ENCODE measurements around the gene PLCD4. TPM values are rescaled to one million over a fixed set of nuclear protein-coding genes. Genes with fewer than 3 reads are reported as not detected.

The PLCD4 gene
- total RNA-seq, 3 donors from 2014 or later = 1.2 to 41.2 (median 2.2) TPM

DNA sequence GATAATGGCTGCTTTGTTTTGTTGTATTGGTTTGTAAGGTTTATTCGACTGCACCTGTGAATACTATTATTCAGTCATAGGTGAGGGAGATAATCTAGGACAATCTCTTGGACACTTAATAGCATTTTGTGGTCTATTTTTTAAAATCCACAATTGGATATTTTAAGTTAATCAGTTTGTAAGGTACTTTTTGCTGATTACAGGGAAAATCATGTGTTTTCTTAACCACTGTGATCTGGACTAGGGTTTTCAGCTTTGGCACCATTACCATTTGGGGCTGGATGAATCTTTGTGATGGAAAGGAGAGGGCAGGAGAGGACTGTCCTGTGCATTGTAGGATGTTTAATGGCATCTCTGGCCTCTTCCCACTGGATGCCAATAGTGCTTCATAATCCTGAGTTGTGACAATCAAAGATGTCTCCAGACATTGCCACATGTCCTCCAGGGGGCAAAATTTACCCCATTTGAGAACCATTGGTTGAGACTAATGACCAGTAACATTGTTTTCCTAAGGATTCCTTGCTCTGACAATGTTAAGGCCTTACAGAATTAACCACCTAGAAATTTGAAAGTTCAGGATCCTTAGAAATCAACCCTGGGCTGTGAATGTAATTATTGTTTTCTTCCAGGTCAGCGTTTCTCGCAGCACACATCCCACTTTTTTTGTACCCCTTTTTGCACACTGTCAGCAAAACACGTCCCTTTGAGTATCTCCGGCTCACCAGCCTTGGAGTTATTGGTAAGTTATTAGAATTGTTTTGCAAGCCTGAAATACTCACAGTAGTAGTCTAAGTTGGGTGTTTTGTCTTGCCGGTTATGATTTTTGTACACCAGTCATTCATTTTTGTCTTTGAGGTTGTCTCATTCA is 23.5 kb upstream of the PLCD4 start:
- no peaks in the 10 kb centered on the region for H3K4me1 ChIP-seq (ENCODE audit: low read depth)
- H3K36me3 ChIP-seq (ENCODE audit: low read depth) = peaks cover 8% of the 10 kb centered on the region
- no peak for DNase-seq
- TF ChIP-seq, protein P1, sequence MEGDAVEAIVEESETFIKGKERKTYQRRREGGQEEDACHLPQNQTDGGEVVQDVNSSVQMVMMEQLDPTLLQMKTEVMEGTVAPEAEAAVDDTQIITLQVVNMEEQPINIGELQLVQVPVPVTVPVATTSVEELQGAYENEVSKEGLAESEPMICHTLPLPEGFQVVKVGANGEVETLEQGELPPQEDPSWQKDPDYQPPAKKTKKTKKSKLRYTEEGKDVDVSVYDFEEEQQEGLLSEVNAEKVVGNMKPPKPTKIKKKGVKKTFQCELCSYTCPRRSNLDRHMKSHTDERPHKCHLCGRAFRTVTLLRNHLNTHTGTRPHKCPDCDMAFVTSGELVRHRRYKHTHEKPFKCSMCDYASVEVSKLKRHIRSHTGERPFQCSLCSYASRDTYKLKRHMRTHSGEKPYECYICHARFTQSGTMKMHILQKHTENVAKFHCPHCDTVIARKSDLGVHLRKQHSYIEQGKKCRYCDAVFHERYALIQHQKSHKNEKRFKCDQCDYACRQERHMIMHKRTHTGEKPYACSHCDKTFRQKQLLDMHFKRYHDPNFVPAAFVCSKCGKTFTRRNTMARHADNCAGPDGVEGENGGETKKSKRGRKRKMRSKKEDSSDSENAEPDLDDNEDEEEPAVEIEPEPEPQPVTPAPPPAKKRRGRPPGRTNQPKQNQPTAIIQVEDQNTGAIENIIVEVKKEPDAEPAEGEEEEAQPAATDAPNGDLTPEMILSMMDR (IDR thresholded peaks at IDR 0.05) = no peak
- H3K4me3 ChIP-seq = no peak overlapping the region
- no peaks in the 10 kb centered on the region for H3K9me3 ChIP-seq
- intact Hi-C loops (cut with DNase I, micrococcal nuclease) = loop anchor here in 1 of 2 donors (10.0 kb wide), 1 partner anchor 61 kb away; no protein-coding TSS in a partner anchor
- no peak for ATAC-seq

DNA sequence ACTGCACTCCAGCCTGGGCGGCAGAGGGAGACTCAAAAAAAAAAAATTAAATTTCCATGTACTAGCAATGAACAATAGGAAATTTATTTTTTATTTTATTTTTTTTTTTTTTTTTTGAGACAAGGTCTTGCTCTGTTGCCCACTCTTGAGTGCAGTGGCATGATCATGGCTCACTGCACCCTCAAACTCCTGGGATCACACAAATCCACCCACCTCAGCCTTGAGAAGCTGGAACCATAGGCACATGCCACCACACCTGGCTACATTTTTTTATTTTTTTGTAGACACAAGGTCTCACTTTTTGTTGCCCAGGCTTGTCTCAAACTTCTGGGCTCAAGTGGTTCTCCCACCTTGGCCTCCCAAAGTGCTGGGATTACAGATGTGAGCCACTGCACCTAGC is 22.2 kb upstream of the PLCD4 start:
- TF ChIP-seq, protein P1 (IDR thresholded peaks at IDR 0.05) = no peak
- intact Hi-C loops (cut with DNase I, micrococcal nuclease) = loop anchor here in 1 of 2 donors (10.0 kb wide), 1 partner anchor 59 kb away; no protein-coding TSS in a partner anchor
- no peak for ATAC-seq
- peaks cover 8% of the 10 kb centered on the region for H3K36me3 ChIP-seq (ENCODE audit: low read depth)
- DNase-seq = no peak
- H3K9me3 ChIP-seq = no peaks in the 10 kb centered on the region
- H3K4me1 ChIP-seq (ENCODE audit: low read depth) = no peaks in the 10 kb centered on the region
- H3K4me3 ChIP-seq = no peak overlapping the region

DNA sequence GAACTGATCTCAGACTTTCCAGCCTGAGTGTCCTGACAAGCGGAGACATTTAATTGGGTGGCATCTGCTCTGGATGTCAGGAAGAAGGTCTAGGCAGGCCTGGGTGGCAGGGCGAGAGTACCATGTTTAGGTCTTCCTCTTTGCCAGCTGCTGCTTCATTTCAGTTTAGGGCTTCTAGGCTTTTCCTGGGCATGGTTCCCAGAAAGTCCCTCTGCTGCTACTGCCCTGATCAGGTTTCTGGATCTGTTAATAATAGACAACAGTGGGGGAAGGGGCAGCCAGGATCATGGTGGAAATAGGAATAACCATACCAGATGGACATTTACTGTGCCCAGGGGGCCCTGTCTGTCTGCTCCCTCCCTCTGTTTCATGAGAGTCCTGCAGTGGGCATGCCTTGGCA is 2.3 kb upstream of the PLCD4 start:
- TF ChIP-seq, protein P1 (IDR thresholded peaks at IDR 0.05) = no peak
- ATAC-seq = no peak
- intact Hi-C loops (cut with DNase I, micrococcal nuclease) = no loop called here
- Histone ChIP-seq H3K36me3 (ENCODE audit: low read depth) (no peaks in the 10 kb centered on the region), H3K4me3 (no peak overlapping the region), H3K9me3 (no peaks in the 10 kb centered on the region), H3K4me1 (ENCODE audit: low read depth) (no peaks in the 10 kb centered on the region)
- no peak for DNase-seq

DNA sequence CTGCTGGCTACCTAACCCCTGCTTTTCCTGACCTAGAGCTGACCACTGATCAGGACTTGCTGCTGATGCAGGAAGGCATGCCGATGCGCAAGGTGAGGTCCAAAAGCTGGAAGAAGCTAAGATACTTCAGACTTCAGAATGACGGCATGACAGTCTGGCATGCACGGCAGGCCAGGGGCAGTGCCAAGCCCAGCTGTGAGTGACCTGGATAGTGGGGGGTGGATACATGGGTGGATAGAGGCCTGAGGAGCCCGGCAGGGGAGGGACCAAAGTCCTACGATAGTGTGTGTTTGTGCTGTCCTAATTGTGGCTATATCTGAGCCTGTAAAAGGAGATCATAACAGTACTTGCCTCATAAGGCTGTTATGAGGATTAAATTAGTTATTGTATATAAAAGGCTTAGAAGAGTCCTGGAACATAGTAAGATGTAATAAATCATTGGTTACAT is 8.2 kb downstream of the PLCD4 start:
- Histone ChIP-seq H3K36me3 (ENCODE audit: low read depth) (no peaks in the 10 kb centered on the region), H3K9me3 (no peaks in the 10 kb centered on the region), H3K4me3 (no peak overlapping the region), H3K4me1 (ENCODE audit: low read depth) (no peaks in the 10 kb centered on the region)
- intact Hi-C loops (cut with DNase I, micrococcal nuclease) = no loop called here
- DNase-seq = peak in 2 of 3 donors; percentile 56 to 59
- peak; percentile 97 for ATAC-seq
- TF ChIP-seq, protein P1 (IDR thresholded peaks at IDR 0.05) = no peak

DNA sequence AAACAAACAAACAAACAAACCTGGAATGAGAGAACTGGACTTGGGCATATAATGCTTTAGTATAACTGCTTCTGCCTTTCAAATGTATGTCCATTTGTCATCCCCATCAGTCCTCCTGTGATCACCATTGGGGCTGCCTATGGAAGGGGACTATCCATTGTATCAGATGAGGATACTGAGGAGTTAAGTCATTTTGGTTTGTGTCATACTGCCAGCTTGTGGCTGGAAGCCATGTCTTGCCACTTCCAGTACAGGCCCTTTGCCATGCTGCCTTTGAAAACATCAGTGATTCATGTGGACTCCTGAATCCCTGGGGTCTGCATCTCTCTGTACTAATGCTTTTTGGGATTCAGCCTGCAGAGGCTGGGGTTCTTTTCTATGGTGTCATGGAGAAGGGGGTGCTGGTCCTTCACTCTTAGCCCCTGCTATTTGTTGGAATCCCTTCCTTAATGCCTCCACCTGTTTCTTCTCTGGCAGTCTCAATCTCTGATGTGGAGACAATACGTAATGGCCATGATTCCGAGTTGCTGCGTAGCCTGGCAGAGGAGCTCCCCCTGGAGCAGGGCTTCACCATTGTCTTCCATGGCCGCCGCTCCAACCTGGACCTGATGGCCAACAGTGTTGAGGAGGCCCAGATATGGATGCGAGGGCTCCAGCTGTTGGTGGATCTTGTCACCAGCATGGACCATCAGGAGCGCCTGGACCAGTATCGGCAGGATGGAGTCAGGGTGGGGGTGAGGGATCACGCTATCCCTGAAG is 10.6 kb downstream of the PLCD4 start:
- no peaks in the 10 kb centered on the region for H3K9me3 ChIP-seq
- TF ChIP-seq, protein P1 (IDR thresholded peaks at IDR 0.05) = no peak
- intact Hi-C loops (cut with DNase I, micrococcal nuclease) = no loop called here
- no peak overlapping the region for H3K4me3 ChIP-seq
- no peak for DNase-seq
- ATAC-seq = no peak
- no peaks in the 10 kb centered on the region for H3K4me1 ChIP-seq (ENCODE audit: low read depth)
- no peaks in the 10 kb centered on the region for H3K36me3 ChIP-seq (ENCODE audit: low read depth)

Data from mucosa of descending colon (tissue), 3 donors.